HCT116 (cell line): Measurements from ENCODE around the gene NUDT22. TPM values are rescaled to one million over a fixed set of nuclear protein-coding genes. Genes with fewer than 3 reads are reported as not detected.

ENCODE experiments used
- ATAC-seq: fragments of 200-7000 bp; cut with Tn5 transposase; 2 replicates; pipeline ENCODE4 v1.9.1; 2020; ENCODE audit warnings: mild to moderate bottlenecking, moderate library complexity
- BruUV-seq: library from RNA; stranded (reverse); fragments of 400-500 nt; replicated peaks from 2 replicates; lab custom pipeline; 2021; lab: Mats Ljungman, UMichigan
- CTCF ChIA-PET: fragments of 300-600 bp; sonication (Branson Sonifier 250); formaldehyde crosslinking; loops from one replicate; lab custom pipeline; 2021; ENCODE audit warnings: antibody characterized with exemption; lab: Charles Lee
- POLR2A ChIA-PET: fragments of 300-600, 350-600 bp; sonication (Branson Sonifier 250); formaldehyde crosslinking; loops from one replicate; lab custom pipeline; 2021; ENCODE audit warnings: antibody characterized with exemption; lab: Charles Lee
- RAD21 ChIA-PET, 2 experiments: fragments of 300-600 bp; sonication (Branson Sonifier 250); formaldehyde crosslinking; loops; one replicate each; lab custom pipeline; 2023; ENCODE audit warnings: low total read pairs in 2 of 2; ENCODE audit not compliant: uncharacterized antibody in 2 of 2, unreplicated experiment in 2 of 2, low non-redundant PET in 1 of 2; lab: Charles Lee
- DNase-seq: peaks from one replicate; pipeline ENCODE4 v3.0.0-alpha.2; 2010; ENCODE audit warnings: low read depth, low spot score
- H2AFZ ChIP-seq: fragments of 200-600 bp; shearing (Covaris generic), sonication (generic); 2 replicates; pipeline ENCODE4 v1.6.1; 2017; ENCODE audit warnings: low read depth, mixed run types, mixed read lengths, antibody characterized with exemption, low read length; ENCODE audit not compliant: poor library complexity, severe bottlenecking
- H3K27ac ChIP-seq: 2 replicates; pipeline ENCODE4 v1.5.1; 2012; ENCODE audit warnings: low read depth, low read length
- H3K27me3 ChIP-seq: fragments of 200-600 bp; sonication (generic); 2 replicates; pipeline ENCODE4 v1.6.1; 2016; ENCODE audit warnings: mixed run types, low read length, mixed read lengths; ENCODE audit not compliant: insufficient read depth
- H3K36me3 ChIP-seq, 2 experiments: fragments of 200-500 bp in 1 of 2; fragments of 200-600 bp in 1 of 2; sonication (Bioruptor generic) in 1 of 2; sonication (generic) in 1 of 2; 2 replicates each; pipeline versions ENCODE4 v1.5.1 to v1.6.1; 2014 to 2016; ENCODE audit warnings: low read length in 2 of 2, inconsistent platforms in 1 of 2, mixed read lengths in 1 of 2, mixed run types in 1 of 2; ENCODE audit not compliant: insufficient read depth in 2 of 2, control insufficient read depth in 1 of 2
- H3K4me1 ChIP-seq, 2 experiments: fragments of 200-600 bp in 1 of 2; sonication (generic) in 1 of 2; 2 replicates each; pipeline versions ENCODE4 v1.5.1 to v1.6.1; 2012 to 2017; ENCODE audit warnings: low read length in 2 of 2, inconsistent platforms in 1 of 2, mild to moderate bottlenecking in 1 of 2, mixed read lengths in 1 of 2, mixed run types in 1 of 2, moderate library complexity in 1 of 2; ENCODE audit not compliant: insufficient read depth in 2 of 2, control insufficient read depth in 1 of 2
- H3K4me2 ChIP-seq: fragments of 200-600 bp; sonication (generic); 2 replicates; pipeline ENCODE4 v1.6.1; 2017; ENCODE audit warnings: mixed run types, low read length, mixed read lengths
- H3K4me3 ChIP-seq, 2 experiments: fragments of 200-600 bp in 1 of 2; sonication (generic) in 1 of 2; replicated peaks in 1 of 2; 2 replicates each; pipeline ENCODE4 v1.5.1; 2011 to 2016; ENCODE audit warnings: low read length in 2 of 2, control low read depth in 1 of 2, low read depth in 1 of 2, mild to moderate bottlenecking in 1 of 2, mixed read lengths in 1 of 2, mixed run types in 1 of 2
- H3K79me2 ChIP-seq: fragments of 200-600 bp; sonication (generic); 2 replicates; pipeline ENCODE4 v1.6.1; 2017; ENCODE audit warnings: mild to moderate bottlenecking, mixed run types, low read length, moderate library complexity, mixed read lengths; ENCODE audit not compliant: insufficient read depth
- H3K9ac ChIP-seq: fragments of 200-600 bp; sonication (generic); 2 replicates; pipeline ENCODE4 v1.6.1; 2016; ENCODE audit warnings: low read length, mixed read lengths
- H3K9me2 ChIP-seq: fragments of 200-600 bp; sonication (generic), shearing (Covaris generic); 2 replicates; pipeline ENCODE4 v1.6.1; 2017; ENCODE audit warnings: mixed run types, mild to moderate bottlenecking, moderate library complexity; ENCODE audit not compliant: insufficient read depth
- H3K9me3 ChIP-seq, 2 experiments: fragments of 200-500 bp in 1 of 2; fragments of 200-600 bp in 1 of 2; sonication (Bioruptor generic) in 1 of 2; sonication (generic) in 1 of 2; 2 replicates each; pipeline ENCODE4 v1.6.1; 2014 to 2017; ENCODE audit warnings: low read length in 2 of 2, mixed read lengths in 2 of 2, inconsistent platforms in 1 of 2, low read depth in 1 of 2, mild to moderate bottlenecking in 1 of 2, mixed run types in 1 of 2, moderate library complexity in 1 of 2; ENCODE audit not compliant: control insufficient read depth in 1 of 2, insufficient read depth in 1 of 2
- H4K20me1 ChIP-seq: fragments of 200-600 bp; sonication (generic), shearing (Covaris generic); 2 replicates; pipeline ENCODE4 v1.6.1; 2017; ENCODE audit warnings: mixed run types, mild to moderate bottlenecking, moderate library complexity; ENCODE audit not compliant: insufficient read depth
- CBX3 ChIP-seq: IDR thresholded peaks from 2 replicates; pipeline ENCODE4 v1.6.1; 2012; ENCODE audit warnings: low read depth
- CEBPB ChIP-seq: IDR thresholded peaks from 2 replicates; pipeline ENCODE4 v1.6.1; 2012; ENCODE audit warnings: low read depth
- EGR1 ChIP-seq: IDR thresholded peaks from 2 replicates; pipeline ENCODE4 v1.6.1; 2012; ENCODE audit warnings: low read depth
- ELF1 ChIP-seq: IDR thresholded peaks from 2 replicates; pipeline ENCODE4 v1.6.1; 2012; ENCODE audit warnings: low read depth, borderline replicate concordance
- EZH2 ChIP-seq: fragments of 200-600 bp; sonication (generic); IDR thresholded peaks from 2 replicates; pipeline ENCODE4 v1.6.1; 2017; ENCODE audit warnings: antibody characterized with exemption, mixed run types
- EZH2phosphoT487 ChIP-seq: fragments of 200-600 bp; IDR thresholded peaks from 2 replicates; pipeline ENCODE4 v1.6.1; 2018; ENCODE audit warnings: antibody characterized with exemption, borderline replicate concordance
- FOSL1 ChIP-seq: IDR thresholded peaks from 2 replicates; pipeline ENCODE4 v1.6.1; 2012; ENCODE audit warnings: low read depth
- JUND ChIP-seq: IDR thresholded peaks from 2 replicates; pipeline ENCODE4 v1.6.1; 2012
- POLR2A ChIP-seq: IDR thresholded peaks from 2 replicates; pipeline ENCODE4 v1.7.0; 2011; ENCODE audit warnings: borderline replicate concordance; ENCODE audit not compliant: insufficient read depth, insufficient read length; ENCODE audit errors: extremely low read depth
- POLR2AphosphoS5 ChIP-seq: IDR thresholded peaks from 2 replicates; pipeline ENCODE4 v1.6.1; 2011; ENCODE audit warnings: mild to moderate bottlenecking, low read depth, low read length, moderate library complexity
- SIN3A ChIP-seq: IDR thresholded peaks from 2 replicates; pipeline ENCODE4 v1.6.1; 2012; ENCODE audit warnings: low read depth
- SRF ChIP-seq: IDR thresholded peaks from 2 replicates; pipeline ENCODE4 v1.6.1; 2012; ENCODE audit warnings: low read depth
- YY1 ChIP-seq: IDR thresholded peaks from 2 replicates; pipeline ENCODE4 v1.6.1; 2011; ENCODE audit warnings: low read length, low read depth, moderate library complexity, mild to moderate bottlenecking; ENCODE audit not compliant: insufficient replicate concordance; ENCODE audit errors: extremely low read depth
- ZBTB33 ChIP-seq: IDR thresholded peaks from 2 replicates; pipeline ENCODE4 v1.6.1; 2011; ENCODE audit warnings: mild to moderate bottlenecking, low read length, moderate library complexity; ENCODE audit not compliant: insufficient replicate concordance; ENCODE audit errors: extremely low read depth
- ZFX ChIP-seq: fragments of 450-650 bp; IDR thresholded peaks from 2 replicates; pipeline ENCODE4 v1.6.1; 2017
- intact Hi-C: fragments of 100-400 bp; cut with micrococcal nuclease; formaldehyde crosslinking; loops from 2 replicates; pipeline ENCODE4 v1.10.0; 2022
- total RNA-seq: library from RNA; stranded (reverse); gene quantifications from one replicate; pipeline ENCODE4 v1.2.1, GENCODE V29; 2021; ENCODE audit not compliant: unreplicated experiment
- TF ChIP-seq, protein P1 (sequence below): IDR thresholded peaks from 2 replicates; pipeline ENCODE4 v1.6.1; 2012
- TF ChIP-seq, protein P2 (sequence below): IDR thresholded peaks from 2 replicates; pipeline ENCODE4 v1.6.1; 2012

The NUDT22 gene
- total RNA-seq, 1 experiment from 2014 or later = 70.9 TPM

- no peak for TF ChIP-seq ZBTB33
- no peak for TF ChIP-seq CEBPB
These were observed 3.7 kb downstream of the NUDT22 start (continued) for GRCh38 chr11:64229744-64230170.

DNA sequence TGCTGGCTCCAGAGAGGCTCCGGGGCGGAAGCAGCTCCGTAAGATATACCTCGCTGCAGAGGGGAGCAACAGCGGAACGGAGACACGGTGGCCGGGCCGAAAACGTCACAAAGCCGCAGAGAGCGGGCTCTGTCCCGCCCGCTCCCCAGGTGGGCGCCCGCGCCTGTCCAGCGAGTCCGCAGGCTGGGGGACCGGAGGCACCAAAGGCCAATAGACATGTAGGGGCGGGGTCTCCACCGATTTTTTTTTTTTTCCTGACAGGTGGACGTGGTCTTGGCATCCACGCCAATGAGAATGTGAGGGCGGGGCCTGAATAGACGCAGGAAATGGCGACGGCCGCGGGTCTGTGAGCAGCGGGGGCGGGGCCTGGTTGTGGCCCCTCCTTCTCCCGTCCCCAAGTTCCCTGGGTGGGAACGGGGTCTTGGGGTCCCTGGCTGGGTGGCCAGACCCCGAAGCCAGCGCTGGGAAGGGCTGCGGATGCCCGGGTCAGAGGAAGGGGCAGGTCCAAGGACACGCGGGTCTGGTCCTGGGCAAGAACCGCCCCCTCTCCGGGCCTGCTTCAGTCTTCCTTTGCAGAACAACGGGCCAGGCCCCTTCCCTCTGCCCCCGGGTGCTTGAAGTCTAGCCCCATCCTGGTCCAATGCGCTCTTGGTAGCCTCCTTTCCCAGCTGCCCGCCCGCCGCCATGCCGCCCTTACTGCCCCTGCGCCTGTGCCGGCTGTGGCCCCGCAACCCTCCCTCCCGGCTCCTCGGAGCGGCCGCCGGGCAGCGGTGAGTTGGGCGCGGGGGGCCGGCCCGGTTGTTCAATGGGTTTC is 4.3 kb downstream of the NUDT22 start, which contains the start of gene DNAJC4:
Gene DNAJC4 (plus strand): TSS at position 378 of the 814 bp plus-strand sequence. CDS start 307 bp downstream, at position 685.
- no peaks in the 10 kb centered on the region for H3K27me3 ChIP-seq
- H3K9ac ChIP-seq = peak within 1 kb of the TSS; percentile 88
- H3K4me1 ChIP-seq = peaks cover 27 to 67% of the 10 kb centered on the region in 2 experiments
- peak within 1 kb of the TSS; percentile 61 for H3K27ac ChIP-seq
- DNase-seq (peak; percentile 89), ATAC-seq (peak; percentile 41)
- RAD21 ChIA-PET = no interaction called here
- H3K79me2 ChIP-seq = peaks cover 16% of the 10 kb centered on the region
- no peaks in the 10 kb centered on the region for H4K20me1 ChIP-seq
- peak within 1 kb of the TSS; percentile 71 to 89 for H3K4me3 ChIP-seq
- no peaks in the 10 kb centered on the region for H3K9me2 ChIP-seq
- no peak within 1 kb of the TSS for H2AFZ ChIP-seq
- peak within 1 kb of the TSS; percentile 99 for H3K4me2 ChIP-seq
- CTCF ChIA-PET = no interaction called here
- no TSS peak for BruUV-seq
- H3K9me3 ChIP-seq = no peaks in the 10 kb centered on the region
- peak; percentile 61; the same call in 1 of the 2 replicates for TF ChIP-seq ZFX
- TF ChIP-seq EGR1 = no peak
- TF ChIP-seq ELF1 = no peak
- TF ChIP-seq SIN3A = no peak
- TF ChIP-seq POLR2A = no peak
- peak; percentile 84 for TF ChIP-seq POLR2AphosphoS5
- TF ChIP-seq SRF = no peak
- peak; percentile 5 for TF ChIP-seq ZBTB33
- TF ChIP-seq CBX3 = no peak
- no peak for TF ChIP-seq CEBPB
- TF ChIP-seq FOSL1 = no peak
- no peak for TF ChIP-seq EZH2
- no peak for TF ChIP-seq JUND
- TF ChIP-seq, protein P1, sequence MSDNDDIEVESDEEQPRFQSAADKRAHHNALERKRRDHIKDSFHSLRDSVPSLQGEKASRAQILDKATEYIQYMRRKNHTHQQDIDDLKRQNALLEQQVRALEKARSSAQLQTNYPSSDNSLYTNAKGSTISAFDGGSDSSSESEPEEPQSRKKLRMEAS = no peak
- TF ChIP-seq, protein P2, sequence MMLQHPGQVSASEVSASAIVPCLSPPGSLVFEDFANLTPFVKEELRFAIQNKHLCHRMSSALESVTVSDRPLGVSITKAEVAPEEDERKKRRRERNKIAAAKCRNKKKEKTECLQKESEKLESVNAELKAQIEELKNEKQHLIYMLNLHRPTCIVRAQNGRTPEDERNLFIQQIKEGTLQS = no peak
- no peak for TF ChIP-seq EZH2phosphoT487
- TF ChIP-seq YY1 = peak; percentile 79
- no peaks in the 10 kb centered on the region for H3K36me3 ChIP-seq
- intact Hi-C loops = no loop called here
- POLR2A ChIA-PET = interaction anchor here (1.1 to 1.2 kb wide), 2 partner anchors 9 to 53 kb away, joined by 3 to 4 read pairs; no protein-coding TSS in a partner anchor
